ENCODE measurements around the gene KRTAP10-12. TPM values are rescaled to one million over a fixed set of nuclear protein-coding genes. Genes with fewer than 3 reads are reported as not detected.
A peak's percentile ranks its signal among the peaks of the same experiment; 100 is the strongest.

Gene KRTAP10-12
- total RNA-seq, 1 donor from 2014 or later: not detected

GRCh38 chr21:44710756-44711326, 13.9 kb downstream of the KRTAP10-12 start:
- H3K4me3 ChIP-seq: no peak overlapping the region
- no peak for TF ChIP-seq CTCF (IDR thresholded peaks at IDR 0.05)
- no peaks in the 10 kb centered on the region for H3K9me3 ChIP-seq
- intact Hi-C loops (cut with DNase I): no loop called here
- peak in 1 of 2 donors; percentile 60 for DNase-seq (ENCODE audit: low spot score in 2 of 2)
- no peak overlapping the region for H3K27ac ChIP-seq
- H3K4me1 ChIP-seq: no peaks in the 10 kb centered on the region
- H3K36me3 ChIP-seq: no peaks in the 10 kb centered on the region
- peaks cover 22% of the 10 kb centered on the region for H3K27me3 ChIP-seq

DNA sequence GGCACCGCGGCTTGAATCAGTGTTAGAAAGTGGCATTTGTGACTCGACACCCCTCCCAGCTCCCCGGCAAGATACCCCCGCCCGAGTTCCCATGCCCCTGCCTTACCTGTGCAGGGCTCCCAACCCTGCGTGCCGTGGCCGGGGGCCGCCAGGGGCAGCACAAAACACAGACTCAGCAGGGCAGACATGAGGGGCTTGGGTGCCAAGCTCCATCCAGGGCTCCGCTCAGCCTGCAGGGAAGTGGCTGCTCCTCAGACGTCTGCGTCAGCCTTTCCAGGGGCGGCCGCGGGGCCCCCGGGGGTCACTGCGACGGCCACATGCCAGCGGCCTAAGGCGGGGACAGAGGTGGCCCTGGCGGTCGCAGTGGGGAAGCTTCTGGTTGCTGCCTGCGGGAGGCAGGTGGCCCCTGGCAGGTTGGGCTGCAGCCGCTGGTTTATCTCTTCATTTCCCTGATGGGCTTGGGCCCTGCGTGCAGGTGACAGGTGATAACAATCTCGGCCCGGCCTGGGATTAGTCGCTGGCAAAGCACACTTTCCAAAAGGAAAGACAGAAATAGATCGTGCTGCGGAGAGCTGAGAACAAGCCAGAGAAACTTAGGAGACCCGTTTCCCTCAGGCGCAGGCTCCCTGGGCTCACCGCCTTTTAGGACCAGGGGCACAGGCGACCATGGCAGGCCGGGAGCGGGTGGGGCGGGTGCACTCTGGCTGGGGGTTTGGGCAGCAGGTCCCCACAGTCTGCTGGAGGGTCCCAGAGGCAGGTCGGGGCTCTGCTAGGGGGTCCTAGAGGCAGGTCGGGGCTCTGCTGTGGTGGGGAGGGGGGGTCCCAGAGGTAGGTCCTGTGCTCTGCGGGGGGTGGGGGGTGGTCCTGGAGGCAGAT, 14.6 kb downstream of the KRTAP10-12 start, which contains the start of gene TSPEAR:
TSPEAR (minus strand) TSS at position 246 of the 876 bp plus-strand sequence; CDS start at position 188, 58 bp downstream.
- Histone ChIP-seq H3K9me3 (no peaks in the 10 kb centered on the region), H3K27me3 (peaks cover 22% of the 10 kb centered on the region), H3K4me3 (no peak within 1 kb of the TSS), H3K36me3 (no peaks in the 10 kb centered on the region), H3K27ac (no peak within 1 kb of the TSS), H3K4me1 (no peaks in the 10 kb centered on the region)
- intact Hi-C loops (cut with DNase I): no loop called here
- TF ChIP-seq CTCF (IDR thresholded peaks at IDR 0.05): no peak
- peak in 1 of 2 donors; percentile 50 for DNase-seq (ENCODE audit: low spot score in 2 of 2)

GRCh38 chr21:44712203-44713028, 15.4 kb downstream of the KRTAP10-12 start:
- peaks cover 22% of the 10 kb centered on the region for H3K27me3 ChIP-seq
- intact Hi-C loops (cut with DNase I): no loop called here

GRCh38 chr21:44713130-44713529, 16.2 kb downstream of the KRTAP10-12 start:
- no peaks in the 10 kb centered on the region for H3K9me3 ChIP-seq
- TF ChIP-seq CTCF (IDR thresholded peaks at IDR 0.05): no peak
- no peak overlapping the region for H3K27ac ChIP-seq
- peak in 1 of 2 donors; percentile 19 for DNase-seq (ENCODE audit: low spot score in 2 of 2)
- no peaks in the 10 kb centered on the region for H3K36me3 ChIP-seq
- H3K27me3 ChIP-seq: peaks cover 22% of the 10 kb centered on the region
- intact Hi-C loops (cut with DNase I): no loop called here
- H3K4me1 ChIP-seq: no peaks in the 10 kb centered on the region
- H3K4me3 ChIP-seq: no peak overlapping the region

More at GRCh38 chr21:44712203-44713028, 15.4 kb downstream of the KRTAP10-12 start:
- no peaks in the 10 kb centered on the region for H3K36me3 ChIP-seq
- H3K4me3 ChIP-seq: no peak overlapping the region
- H3K27ac ChIP-seq: no peak overlapping the region
- H3K9me3 ChIP-seq: no peaks in the 10 kb centered on the region
- DNase-seq (ENCODE audit: low spot score in 2 of 2): peak in 1 of 2 donors; percentile 37
- no peaks in the 10 kb centered on the region for H3K4me1 ChIP-seq
- TF ChIP-seq CTCF (IDR thresholded peaks at IDR 0.05): no peak

DNA sequence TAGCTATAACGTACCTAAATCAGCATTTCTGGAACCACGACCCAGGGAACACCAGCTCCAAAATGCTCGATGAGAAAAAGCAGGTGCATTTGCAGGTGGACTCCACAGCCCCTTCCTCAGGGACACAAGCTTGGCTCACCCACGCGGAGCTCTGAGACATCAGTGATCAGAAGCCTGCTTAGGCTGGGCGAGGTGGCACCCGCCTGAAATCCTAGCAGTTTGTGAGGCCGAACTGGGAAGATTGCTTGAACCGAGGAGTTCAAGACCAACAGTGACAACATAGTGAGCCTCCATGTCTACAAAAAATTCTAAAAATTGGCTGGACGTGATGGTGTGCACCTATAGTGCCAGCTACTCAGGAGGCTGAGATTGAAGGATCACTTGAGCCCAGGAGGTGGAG, 16.9 kb downstream of the KRTAP10-12 start:
- Histone ChIP-seq H3K4me1 (no peaks in the 10 kb centered on the region), H3K4me3 (no peak overlapping the region), H3K36me3 (no peaks in the 10 kb centered on the region), H3K9me3 (no peaks in the 10 kb centered on the region), H3K27ac (no peak overlapping the region), H3K27me3 (peaks cover 18% of the 10 kb centered on the region)
- no peak for TF ChIP-seq CTCF (IDR thresholded peaks at IDR 0.05)
- intact Hi-C loops (cut with DNase I): no loop called here
- DNase-seq (ENCODE audit: low spot score in 2 of 2): peak in 1 of 2 donors; percentile 28
